Tibial nerve (tissue), 4 donors: Measurements from ENCODE around the gene MAP4K4. TPM values are rescaled to one million over a fixed set of nuclear protein-coding genes. Genes with fewer than 3 reads are reported as not detected.

Experiments used
- DNase-seq, 2 donors: peaks; one replicate each; pipeline ENCODE4 v3.0.0-alpha.2; 2019; ENCODE audit warnings: low spot score in 2 of 2
- H3K27ac ChIP-seq, 4 donors: fragments of 200-600 bp; sonication (generic) in 3 of 4; one replicate each; pipeline ENCODE4 v1.5.1; 2017 to 2019; ENCODE audit warnings: mild to moderate bottlenecking in 1 of 4
- H3K27me3 ChIP-seq, 2 donors: fragments of 200-600 bp; sonication (generic) in 1 of 2; one replicate each; pipeline versions ENCODE4 v1.5.1 to v1.6.0; 2017 to 2019
- H3K36me3 ChIP-seq, 3 donors: fragments of 200-600 bp; sonication (generic); one replicate each; pipeline ENCODE4 v1.5.1; 2018 to 2019
- H3K4me1 ChIP-seq, 4 donors: fragments of 200-600 bp; sonication (generic) in 3 of 4; one replicate each; pipeline ENCODE4 v1.5.1; 2017 to 2019
- H3K4me3 ChIP-seq, 4 donors: fragments of 200-600 bp; sonication (generic) in 3 of 4; one replicate each; pipeline ENCODE4 v1.5.1; 2017 to 2019; ENCODE audit warnings: mild to moderate bottlenecking in 1 of 4, moderate library complexity in 1 of 4
- H3K9me3 ChIP-seq, 4 donors: fragments of 200-600 bp; sonication (generic) in 3 of 4; one replicate each; pipeline ENCODE4 v1.5.1; 2017 to 2019
- EP300 ChIP-seq, 2 donors: sonication (generic); formaldehyde crosslinking; IDR thresholded peaks; one replicate each; pipeline ENCODE4 v1.6.1; 2017; ENCODE audit warnings: antibody characterized with exemption in 2 of 2, mild to moderate bottlenecking in 1 of 2
- POLR2A ChIP-seq, 2 donors: fragments of 450-650 bp; IDR thresholded peaks; one replicate each; pipeline ENCODE4 v1.6.1; 2017; ENCODE audit warnings: antibody characterized with exemption in 2 of 2, mild to moderate bottlenecking in 2 of 2, moderate library complexity in 2 of 2
- WGBS, 2 donors: methylation state at CpG; one replicate each; pipeline ENCODE4 v1.1.5; 2018; 5-methylcytosine and 5-hydroxymethylcytosine counted together
- total RNA-seq, 4 donors: library from RNA; depleted of rRNA; stranded (reverse); fragments of >200 nt; gene quantifications; one replicate each; pipeline ENCODE4 v1.1.0, GENCODE V29; 2016
- TF ChIP-seq, protein P1 (sequence below), 5 experiments: fragments of 200-600 bp in 3 of 5; fragments of 450-650 bp in 2 of 5; sonication (generic) in 3 of 5; IDR thresholded peaks; one replicate each; pipeline ENCODE4 v1.5.1; 2016 to 2019; ENCODE audit warnings: antibody characterized with exemption in 5 of 5, mild to moderate bottlenecking in 3 of 5, moderate library complexity in 2 of 5

The MAP4K4 gene
- total RNA-seq, 4 donors from 2014 or later, result 78.0 to 85.7 (median 84.4) TPM

GRCh38 chr2:101899265-101899664 lies 201.8 kb downstream of the MAP4K4 start:
- Histone ChIP-seq H3K9me3 (peaks cover 0 to 11% (median 0%) of the 10 kb centered on the region in 4 donors), H3K4me3 (no peak overlapping the region), H3K27ac (no peak overlapping the region), H3K36me3 (peaks cover 0 to 4% (median 0%) of the 10 kb centered on the region in 3 donors), H3K27me3 (no peaks in the 10 kb centered on the region), H3K4me1 (peaks cover 0 to 5% (median 0%) of the 10 kb centered on the region in 4 donors)
- TF ChIP-seq EP300 (IDR thresholded peaks at IDR 0.05), result no peak
- no peak for DNase-seq

GRCh38 chr2:101899871-101900270 lies 202.4 kb downstream of the MAP4K4 start:
- Histone ChIP-seq H3K27ac (no peak overlapping the region), H3K9me3 (peaks cover 0 to 11% (median 0%) of the 10 kb centered on the region in 4 donors), H3K27me3 (no peaks in the 10 kb centered on the region), H3K4me1 (no peaks in the 10 kb centered on the region), H3K4me3 (no peak overlapping the region), H3K36me3 (no peaks in the 10 kb centered on the region)
- no peak for DNase-seq
- TF ChIP-seq EP300 (IDR thresholded peaks at IDR 0.05) (no peak), POLR2A (IDR thresholded peaks at IDR 0.05) (no peak)
- TF ChIP-seq, protein P1, sequence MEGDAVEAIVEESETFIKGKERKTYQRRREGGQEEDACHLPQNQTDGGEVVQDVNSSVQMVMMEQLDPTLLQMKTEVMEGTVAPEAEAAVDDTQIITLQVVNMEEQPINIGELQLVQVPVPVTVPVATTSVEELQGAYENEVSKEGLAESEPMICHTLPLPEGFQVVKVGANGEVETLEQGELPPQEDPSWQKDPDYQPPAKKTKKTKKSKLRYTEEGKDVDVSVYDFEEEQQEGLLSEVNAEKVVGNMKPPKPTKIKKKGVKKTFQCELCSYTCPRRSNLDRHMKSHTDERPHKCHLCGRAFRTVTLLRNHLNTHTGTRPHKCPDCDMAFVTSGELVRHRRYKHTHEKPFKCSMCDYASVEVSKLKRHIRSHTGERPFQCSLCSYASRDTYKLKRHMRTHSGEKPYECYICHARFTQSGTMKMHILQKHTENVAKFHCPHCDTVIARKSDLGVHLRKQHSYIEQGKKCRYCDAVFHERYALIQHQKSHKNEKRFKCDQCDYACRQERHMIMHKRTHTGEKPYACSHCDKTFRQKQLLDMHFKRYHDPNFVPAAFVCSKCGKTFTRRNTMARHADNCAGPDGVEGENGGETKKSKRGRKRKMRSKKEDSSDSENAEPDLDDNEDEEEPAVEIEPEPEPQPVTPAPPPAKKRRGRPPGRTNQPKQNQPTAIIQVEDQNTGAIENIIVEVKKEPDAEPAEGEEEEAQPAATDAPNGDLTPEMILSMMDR (IDR thresholded peaks at IDR 0.05), result no peak
- WGBS, 2 donors, result 95 to 96% methylated on average over 1 of the region's 1 CpG

DNA sequence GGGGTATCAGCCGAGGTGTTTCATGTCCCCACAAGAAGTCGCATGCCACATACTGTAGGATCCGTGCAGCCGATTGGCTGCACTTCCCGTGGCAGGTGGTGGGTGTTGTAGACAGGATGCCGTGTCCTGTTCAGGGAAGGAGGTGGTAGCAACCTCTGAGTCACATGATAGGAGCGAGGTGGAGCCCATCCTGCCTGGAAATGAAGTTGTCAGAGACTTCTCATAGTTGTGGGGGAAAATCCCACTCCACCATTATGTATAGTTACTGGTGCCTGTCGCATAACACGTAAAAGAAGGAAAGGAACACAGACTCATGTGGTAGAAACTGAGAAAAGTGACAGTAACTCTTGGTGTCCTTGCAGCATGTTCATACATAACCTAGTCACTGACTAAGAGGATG lies 202.9 kb downstream of the MAP4K4 start:
- no peaks in the 10 kb centered on the region for H3K27me3 ChIP-seq
- 78 to 90% methylated on average over 9 of the region's 9 CpGs for WGBS, 2 donors
- no peak overlapping the region for H3K27ac ChIP-seq
- H3K4me3 ChIP-seq, result no peak overlapping the region
- H3K9me3 ChIP-seq, result peaks cover 0 to 13% (median 0%) of the 10 kb centered on the region in 4 donors
- H3K4me1 ChIP-seq, result no peaks in the 10 kb centered on the region
- TF ChIP-seq EP300 (IDR thresholded peaks at IDR 0.05), result no peak
- no peak for TF ChIP-seq POLR2A (IDR thresholded peaks at IDR 0.05)
- TF ChIP-seq, protein P1 (IDR thresholded peaks at IDR 0.05), result no peak
- H3K36me3 ChIP-seq, result no peaks in the 10 kb centered on the region
- no peak for DNase-seq

DNA sequence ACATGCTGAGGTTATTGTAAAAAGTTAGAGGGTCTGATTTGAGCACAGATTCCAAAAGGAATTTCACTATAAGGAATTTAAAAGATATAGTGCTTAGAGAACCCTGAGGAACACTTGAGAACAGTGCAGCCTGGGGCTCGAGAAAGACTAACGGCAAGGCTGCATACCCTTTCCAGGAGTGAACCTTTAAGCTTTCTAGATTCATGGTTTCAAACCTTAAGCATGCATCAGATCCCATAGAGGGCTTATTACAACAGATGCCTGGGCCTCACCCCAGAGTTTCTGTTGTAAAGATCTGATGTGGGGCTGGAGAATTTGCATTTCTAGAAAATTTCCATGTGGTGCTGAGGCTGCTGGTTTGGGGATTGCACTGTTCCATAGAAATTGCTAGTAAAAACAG lies 203.7 kb downstream of the MAP4K4 start:
- H3K36me3 ChIP-seq, result no peaks in the 10 kb centered on the region
- H3K4me1 ChIP-seq, result no peaks in the 10 kb centered on the region
- no peak for DNase-seq
- TF ChIP-seq, protein P1 (IDR thresholded peaks at IDR 0.05), result no peak
- no peak for TF ChIP-seq POLR2A (IDR thresholded peaks at IDR 0.05)
- TF ChIP-seq EP300 (IDR thresholded peaks at IDR 0.05), result no peak
- no peaks in the 10 kb centered on the region for H3K27me3 ChIP-seq
- WGBS, 2 donors, result 69 to 87% methylated on average over 2 of the region's 2 CpGs
- no peak overlapping the region for H3K4me3 ChIP-seq
- H3K27ac ChIP-seq, result no peak overlapping the region
- peaks cover 0 to 21% (median 0%) of the 10 kb centered on the region in 4 donors for H3K9me3 ChIP-seq

- H3K9me3 ChIP-seq, result peaks cover 0 to 27% (median 0%) of the 10 kb centered on the region in 4 donors
- TF ChIP-seq, protein P1 (IDR thresholded peaks at IDR 0.05), result no peak
- TF ChIP-seq POLR2A (IDR thresholded peaks at IDR 0.05) (no peak), EP300 (IDR thresholded peaks at IDR 0.05) (no peak)
- DNase-seq, result no peak
- H3K36me3 ChIP-seq, result no peaks in the 10 kb centered on the region
- no peak overlapping the region for H3K4me3 ChIP-seq
- no peaks in the 10 kb centered on the region for H3K4me1 ChIP-seq
- 91 to 96% methylated on average over 2 of the region's 2 CpGs for WGBS, 2 donors
- no peaks in the 10 kb centered on the region for H3K27me3 ChIP-seq
- no peak overlapping the region for H3K27ac ChIP-seq
Observed at GRCh38 chr2:101902169-101902568, 204.7 kb downstream of the MAP4K4 start.

- WGBS, 2 donors, result 95 to 97% methylated on average over 1 of the region's 1 CpG
Observed at GRCh38 chr2:101904916-101905315, 207.4 kb downstream of the MAP4K4 start.

More at GRCh38 chr2:101904916-101905315, 207.4 kb downstream of the MAP4K4 start:
- peaks cover 0 to 43% (median 4%) of the 10 kb centered on the region in 4 donors for H3K9me3 ChIP-seq
- DNase-seq, result no peak
- H3K36me3 ChIP-seq, result no peaks in the 10 kb centered on the region
- H3K27ac ChIP-seq, result no peak overlapping the region
- H3K4me3 ChIP-seq, result no peak overlapping the region
- no peaks in the 10 kb centered on the region for H3K27me3 ChIP-seq
- TF ChIP-seq, protein P1 (IDR thresholded peaks at IDR 0.05), result no peak
- TF ChIP-seq POLR2A (IDR thresholded peaks at IDR 0.05) (no peak), EP300 (IDR thresholded peaks at IDR 0.05) (no peak)
- no peaks in the 10 kb centered on the region for H3K4me1 ChIP-seq
